ENCODE data around the gene OR13F1. TPM values are rescaled to one million over a fixed set of nuclear protein-coding genes. Genes with fewer than 3 reads are reported as not detected.

Gene OR13F1, protein sequence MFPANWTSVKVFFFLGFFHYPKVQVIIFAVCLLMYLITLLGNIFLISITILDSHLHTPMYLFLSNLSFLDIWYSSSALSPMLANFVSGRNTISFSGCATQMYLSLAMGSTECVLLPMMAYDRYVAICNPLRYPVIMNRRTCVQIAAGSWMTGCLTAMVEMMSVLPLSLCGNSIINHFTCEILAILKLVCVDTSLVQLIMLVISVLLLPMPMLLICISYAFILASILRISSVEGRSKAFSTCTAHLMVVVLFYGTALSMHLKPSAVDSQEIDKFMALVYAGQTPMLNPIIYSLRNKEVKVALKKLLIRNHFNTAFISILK
- total RNA-seq (2014; rRNA removed; shearing (Covaris generic)): not detected in 2 replicates

DNA sequence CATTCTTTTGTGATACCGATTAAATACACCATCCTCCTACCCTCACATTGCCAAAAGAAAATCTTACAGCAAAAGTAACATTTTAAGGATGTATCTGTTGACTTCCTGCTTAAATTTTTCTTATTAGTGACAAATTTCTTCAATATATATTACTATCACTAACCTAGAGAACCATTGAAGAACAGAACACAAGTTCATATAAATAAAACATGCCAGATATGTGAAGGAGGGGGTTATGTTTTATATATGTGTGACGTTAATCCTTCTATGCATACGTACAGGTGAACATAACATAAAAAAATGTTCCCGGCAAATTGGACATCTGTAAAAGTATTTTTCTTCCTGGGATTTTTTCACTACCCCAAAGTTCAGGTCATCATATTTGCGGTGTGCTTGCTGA, at the start of gene OR13F1:
TSS of gene OR13F1 (plus strand) at position 301 of the 400 bp plus-strand sequence. CDS start at position 301, 0 bp downstream.

DNA sequence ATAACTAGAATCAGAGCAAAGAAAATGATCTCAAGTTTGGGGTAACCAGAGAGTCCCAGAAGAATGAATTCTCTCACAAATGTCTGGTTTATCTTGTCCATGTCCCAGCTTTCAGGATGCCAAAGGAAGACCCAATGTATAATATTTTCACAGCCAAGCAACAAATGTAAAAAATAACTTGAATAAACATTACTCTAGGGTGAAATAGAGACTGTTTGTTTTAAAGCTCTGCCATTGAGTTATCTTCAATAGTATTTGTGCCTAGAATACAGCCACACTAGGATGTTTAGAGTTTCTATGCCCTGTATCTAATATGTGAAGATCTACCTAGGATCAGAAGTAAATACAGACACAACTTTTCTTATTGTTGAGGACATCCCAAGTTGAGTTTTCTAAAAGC, 23.0 kb downstream of the OR13F1 start, which contains the start of gene OR13C4:
TSS of gene OR13C4 (minus strand) at position 101 of the 400 bp plus-strand sequence. CDS start at position 101, 0 bp downstream.

DNA sequence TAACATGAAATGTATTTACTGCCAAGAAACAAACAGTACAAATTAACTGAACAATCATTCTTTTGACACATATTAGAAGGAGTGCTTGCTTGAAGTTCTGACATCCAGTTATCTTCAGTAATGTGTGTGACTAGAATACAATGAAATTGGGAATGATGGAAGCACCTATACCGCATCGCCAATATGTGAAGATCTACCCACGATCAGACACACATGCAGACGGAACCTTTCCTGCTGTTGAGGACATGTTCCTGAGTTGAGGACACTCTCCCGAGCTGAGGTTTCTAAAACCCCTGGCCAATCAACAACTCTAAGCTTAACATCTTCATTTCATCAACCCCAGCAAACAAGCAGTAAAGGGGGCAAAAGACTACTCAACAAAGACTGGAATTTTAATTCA, 32.7 kb downstream of the OR13F1 start, which contains the start of gene OR13C3:
TSS of gene OR13C3 (minus strand) at position 101 of the 400 bp plus-strand sequence. CDS start 133 bp downstream, outside the sequence.

Other genes starting within 250 kb of the OR13F1 start
- not detected in 2 replicates for gene OR13C4, start 22.9 kb downstream of the OR13F1 start, total RNA-seq (2014; rRNA removed; shearing (Covaris generic))
- not detected in 2 replicates for gene OR13C3, start 32.6 kb downstream of the OR13F1 start, total RNA-seq (2014; rRNA removed; shearing (Covaris generic))
- gene OR13C8, start 64.9 kb downstream of the OR13F1 start, total RNA-seq (2014; rRNA removed; shearing (Covaris generic)): not detected in 2 replicates
- gene OR13C5, start 95.2 kb downstream of the OR13F1 start, total RNA-seq (2014; rRNA removed; shearing (Covaris generic)): not detected in 2 replicates
- not detected in 2 replicates for gene OR13C2, start 101.4 kb downstream of the OR13F1 start, total RNA-seq (2014; rRNA removed; shearing (Covaris generic))
- not detected in 2 replicates for gene OR13C9, start 113.9 kb downstream of the OR13F1 start, total RNA-seq (2014; rRNA removed; shearing (Covaris generic))
- not detected in 2 replicates for gene OR13D1, start 190.3 kb downstream of the OR13F1 start, total RNA-seq (2014; rRNA removed; shearing (Covaris generic))
- gene NIPSNAP3A, start 243.4 kb downstream of the OR13F1 start, total RNA-seq (2014; rRNA removed; shearing (Covaris generic)): 12.4 and 14.4 TPM in 2 replicates